CD14-positive monocyte (primary cell): ENCODE results near the gene ACSF3. TPM values are rescaled to one million over a fixed set of nuclear protein-coding genes. Genes with fewer than 3 reads are reported as not detected.

Experiments used
- DNase-seq, 3 donors: peaks; one replicate each; pipeline ENCODE4 v3.0.0-alpha.2; 2011 to 2022
- H2AFZ ChIP-seq: 2 replicates; pipeline ENCODE4 v1.6.0; 2012; ENCODE audit warnings: mild to moderate bottlenecking, low read depth, low read length, inconsistent platforms; ENCODE audit not compliant: insufficient read depth, poor library complexity, severe bottlenecking
- H3K27ac ChIP-seq, 2 donors: 1 replicate in 1 of 2; 2 replicates in 1 of 2; pipeline ENCODE4 v1.5.1; 2012 to 2013; ENCODE audit warnings: low read length in 2 of 2, control low read depth in 1 of 2, inconsistent platforms in 1 of 2, low read depth in 1 of 2, mild to moderate bottlenecking in 1 of 2
- H3K27me3 ChIP-seq, 2 donors: one replicate each; pipeline versions ENCODE4 v1.6.0 to v1.6.1; 2011 to 2013; ENCODE audit warnings: low read length in 2 of 2; ENCODE audit not compliant: control insufficient read depth in 2 of 2, insufficient read depth in 2 of 2
- H3K36me3 ChIP-seq, 2 donors: replicated peaks in 1 of 2; 1 replicate in 1 of 2; 2 replicates in 1 of 2; pipeline versions ENCODE4 v1.5.1 to v1.6.1; 2012 to 2013; ENCODE audit warnings: low read length in 2 of 2, control low read depth in 1 of 2, inconsistent platforms in 1 of 2, mild to moderate bottlenecking in 1 of 2; ENCODE audit not compliant: insufficient read depth in 2 of 2, control insufficient read depth in 1 of 2
- H3K4me1 ChIP-seq, 2 donors: 1 replicate in 1 of 2; 2 replicates in 1 of 2; pipeline versions ENCODE4 v1.5.1 to v1.6.1; 2012 to 2013; ENCODE audit warnings: low read length in 2 of 2, control low read depth in 1 of 2, inconsistent platforms in 1 of 2, mild to moderate bottlenecking in 1 of 2, moderate library complexity in 1 of 2; ENCODE audit not compliant: insufficient read depth in 2 of 2, control insufficient read depth in 1 of 2
- H3K4me2 ChIP-seq: replicated peaks from 2 replicates; pipeline ENCODE3; 2012; ENCODE audit warnings: low read length, moderate library complexity, mild to moderate bottlenecking; ENCODE audit not compliant: poor library complexity, severe bottlenecking; ENCODE audit errors: extremely low read depth
- H3K4me3 ChIP-seq, 3 experiments: fragments of 200-600 bp in 1 of 3; sonication (generic) in 1 of 3; replicated peaks in 1 of 3; 1 replicate in 2 of 3; 2 replicates in 1 of 3; pipeline ENCODE4 v1.5.1; 2011 to 2013; ENCODE audit warnings: low read length in 3 of 3, mild to moderate bottlenecking in 3 of 3, control low read depth in 2 of 3, low read depth in 2 of 3, inconsistent platforms in 1 of 3, moderate library complexity in 1 of 3
- H3K79me2 ChIP-seq: 2 replicates; pipeline ENCODE4 v1.6.0; 2012; ENCODE audit warnings: mild to moderate bottlenecking, control low read depth, inconsistent platforms, low read length, moderate library complexity; ENCODE audit not compliant: insufficient read depth
- H3K9ac ChIP-seq: 2 replicates; pipeline ENCODE4 v1.6.0; 2017; ENCODE audit warnings: low read length, mild to moderate bottlenecking; ENCODE audit not compliant: insufficient read depth, poor library complexity, severe bottlenecking
- H3K9me3 ChIP-seq, 2 donors: replicated peaks in 1 of 2; 1 replicate in 1 of 2; 2 replicates in 1 of 2; pipeline versions ENCODE4 v1.5.1 to v1.6.1; 2012 to 2013; ENCODE audit warnings: low read length in 2 of 2, control low read depth in 1 of 2; ENCODE audit not compliant: control insufficient read depth in 1 of 2, insufficient read depth in 1 of 2
- H4K20me1 ChIP-seq: 2 replicates; pipeline ENCODE4 v1.6.0; 2012; ENCODE audit warnings: mild to moderate bottlenecking, low read length, control low read depth, moderate library complexity; ENCODE audit not compliant: insufficient read depth
- H3K27ac Mint-ChIP-seq, 7 donors: one replicate each; pipeline ENCODE4 v1.8.0; 2020; ENCODE audit warnings: mild to moderate bottlenecking in 7 of 7, mixed read lengths in 7 of 7, moderate library complexity in 6 of 7, inconsistent platforms in 2 of 7
- H3K27me3 Mint-ChIP-seq, 3 donors: one replicate each; pipeline ENCODE4 v1.8.0; 2021 to 2022; ENCODE audit warnings: low read depth in 3 of 3, mild to moderate bottlenecking in 3 of 3, mixed read lengths in 3 of 3, moderate library complexity in 3 of 3, inconsistent platforms in 1 of 3
- H3K36me3 Mint-ChIP-seq, 2 donors: one replicate each; pipeline ENCODE4 v1.8.0; 2020; ENCODE audit warnings: mixed read lengths in 2 of 2, inconsistent platforms in 1 of 2, mild to moderate bottlenecking in 1 of 2
- H3K4me1 Mint-ChIP-seq: one replicate; pipeline ENCODE4 v1.8.0; 2020; ENCODE audit warnings: mild to moderate bottlenecking, mixed read lengths
- H3K4me3 Mint-ChIP-seq, 2 donors: one replicate each; pipeline ENCODE4 v1.8.0; 2020; ENCODE audit warnings: mild to moderate bottlenecking in 2 of 2, mixed read lengths in 2 of 2, moderate library complexity in 1 of 2
- H3K9me3 Mint-ChIP-seq, 7 donors: one replicate each; pipeline ENCODE4 v1.8.0; 2020 to 2022; ENCODE audit warnings: mixed read lengths in 7 of 7, mild to moderate bottlenecking in 6 of 7, moderate library complexity in 6 of 7, inconsistent platforms in 2 of 7
- WGBS: methylation state at CpG from one replicate; pipeline ENCODE4 v1.1.5; 2013; ENCODE audit warnings: missing lambda C conversion rate; ENCODE audit not compliant: insufficient coverage; 5-methylcytosine and 5-hydroxymethylcytosine counted together
- intact Hi-C, 2 donors: fragments of 100-400 bp; cut with micrococcal nuclease; formaldehyde crosslinking; loops; one replicate each; pipeline versions ENCODE4 v1.15.0 to v1.15.1; 2023
- polyA plus RNA-seq, 3 donors: library from polyadenylated mRNA; depleted of rRNA in 1 of 3; unstranded in 2 of 3; stranded (reverse) in 1 of 3; fragments of 300-500 nt in 2 of 3; fragments of >200 nt in 1 of 3; fragmentation: Illumina TruSeq in 2 of 3; gene quantifications; 1 replicate in 2 of 3; 2 replicates in 1 of 3; pipeline ENCODE4 v1.2.3, GENCODE V29; 2012 to 2021
- TF ChIP-seq, protein P1 (sequence below): fragments of 200-600 bp; IDR thresholded peaks from one replicate; pipeline ENCODE4 v1.8.0; 2022; ENCODE audit warnings: antibody characterized with exemption, mild to moderate bottlenecking

ACSF3 gene
- polyA plus RNA-seq, 3 donors: 23.5 to 26.7 (median 26.4) TPM

- no peak for DNase-seq
- intact Hi-C loops: loop anchor here (10.0 kb wide), 2 partner anchors 145 to 155 kb away; no protein-coding TSS in a partner anchor
- no peak overlapping the region for H3K27ac Mint-ChIP-seq
- no peaks in the 10 kb centered on the region for H3K9me3 Mint-ChIP-seq
- H3K4me2 ChIP-seq: no peak overlapping the region
- TF ChIP-seq, protein P1, sequence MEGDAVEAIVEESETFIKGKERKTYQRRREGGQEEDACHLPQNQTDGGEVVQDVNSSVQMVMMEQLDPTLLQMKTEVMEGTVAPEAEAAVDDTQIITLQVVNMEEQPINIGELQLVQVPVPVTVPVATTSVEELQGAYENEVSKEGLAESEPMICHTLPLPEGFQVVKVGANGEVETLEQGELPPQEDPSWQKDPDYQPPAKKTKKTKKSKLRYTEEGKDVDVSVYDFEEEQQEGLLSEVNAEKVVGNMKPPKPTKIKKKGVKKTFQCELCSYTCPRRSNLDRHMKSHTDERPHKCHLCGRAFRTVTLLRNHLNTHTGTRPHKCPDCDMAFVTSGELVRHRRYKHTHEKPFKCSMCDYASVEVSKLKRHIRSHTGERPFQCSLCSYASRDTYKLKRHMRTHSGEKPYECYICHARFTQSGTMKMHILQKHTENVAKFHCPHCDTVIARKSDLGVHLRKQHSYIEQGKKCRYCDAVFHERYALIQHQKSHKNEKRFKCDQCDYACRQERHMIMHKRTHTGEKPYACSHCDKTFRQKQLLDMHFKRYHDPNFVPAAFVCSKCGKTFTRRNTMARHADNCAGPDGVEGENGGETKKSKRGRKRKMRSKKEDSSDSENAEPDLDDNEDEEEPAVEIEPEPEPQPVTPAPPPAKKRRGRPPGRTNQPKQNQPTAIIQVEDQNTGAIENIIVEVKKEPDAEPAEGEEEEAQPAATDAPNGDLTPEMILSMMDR: no peak
- H3K4me3 ChIP-seq: no peak overlapping the region
- H3K27ac ChIP-seq: no peak overlapping the region
- H3K36me3 ChIP-seq: no peaks in the 10 kb centered on the region
- H3K4me3 Mint-ChIP-seq: no peak overlapping the region
- WGBS: 83% methylated on average over 8 of the region's 16 CpGs
- H3K36me3 Mint-ChIP-seq: no peaks in the 10 kb centered on the region
- H3K27me3 ChIP-seq: peaks cover 0 to 22% of the 10 kb centered on the region in 2 donors
- H3K9ac ChIP-seq: no peak overlapping the region
- H2AFZ ChIP-seq: no peak overlapping the region
- H3K79me2 ChIP-seq: peaks cover 13% of the 10 kb centered on the region
- H3K4me1 Mint-ChIP-seq: peaks cover 13% of the 10 kb centered on the region
- peaks cover 12 to 16% of the 10 kb centered on the region in 2 donors for H3K4me1 ChIP-seq
- H4K20me1 ChIP-seq: peaks cover 8% of the 10 kb centered on the region
- H3K27me3 Mint-ChIP-seq: peaks cover 9 to 40% (median 35%) of the 10 kb centered on the region in 3 donors
- no peaks in the 10 kb centered on the region for H3K9me3 ChIP-seq
These were observed 3.4 kb upstream of the ACSF3 start for GRCh38 chr16:89090182-89090630.

DNA sequence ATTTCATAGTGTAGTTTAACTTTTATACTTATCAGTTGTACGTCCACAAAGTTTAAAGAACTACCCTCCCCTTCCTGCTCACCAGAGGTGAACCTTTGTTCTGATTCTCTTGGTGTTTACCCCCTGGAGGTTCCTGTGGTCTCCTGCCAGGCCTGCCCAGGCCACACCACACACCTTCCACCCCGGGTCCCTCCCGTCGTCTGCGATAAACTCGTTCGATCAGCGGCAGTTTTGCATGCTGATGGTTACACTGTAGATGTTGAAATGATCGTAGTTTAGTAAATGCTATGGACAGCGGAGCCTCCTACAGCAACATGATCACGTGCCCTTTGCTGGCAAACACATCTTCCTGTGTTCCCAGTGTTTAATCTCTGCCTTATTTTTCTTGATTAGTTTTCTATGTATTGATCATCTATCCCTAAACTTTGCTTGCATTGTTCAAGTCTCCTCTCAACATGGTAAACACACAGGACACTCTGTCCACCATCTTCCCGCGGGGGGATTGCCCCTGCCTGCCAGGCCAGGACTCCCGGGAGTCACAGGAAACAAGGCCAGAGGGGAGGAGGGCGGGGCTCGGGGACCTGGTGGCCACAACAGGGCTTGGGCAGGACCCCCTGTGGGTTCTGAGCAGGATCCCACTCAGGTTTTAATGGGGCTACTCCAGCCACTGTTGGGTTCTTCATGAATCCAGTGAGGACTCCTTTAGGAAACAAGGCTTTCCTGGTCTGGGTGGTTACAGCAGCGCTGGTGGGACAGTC is 2.8 kb upstream of the ACSF3 start:
- H3K27me3 ChIP-seq: peaks cover 0 to 22% of the 10 kb centered on the region in 2 donors
- TF ChIP-seq, protein P1: no peak
- H4K20me1 ChIP-seq: peaks cover 11% of the 10 kb centered on the region
- H3K4me1 ChIP-seq: peaks cover 16 to 17% of the 10 kb centered on the region in 2 donors
- Mint-ChIP-seq H3K27ac (no peak overlapping the region), H3K9me3 (no peaks in the 10 kb centered on the region), H3K4me3 (no peak overlapping the region), H3K36me3 (peaks cover 0 to under 1% of the 10 kb centered on the region in 2 donors), H3K27me3 (peaks cover 9 to 40% (median 35%) of the 10 kb centered on the region in 3 donors), H3K4me1 (peaks cover 19% of the 10 kb centered on the region)
- H3K79me2 ChIP-seq: peaks cover 17% of the 10 kb centered on the region
- no peak overlapping the region for H3K27ac ChIP-seq
- DNase-seq: no peak
- H3K9ac ChIP-seq: no peak overlapping the region
- H3K4me2 ChIP-seq: no peak overlapping the region
- H2AFZ ChIP-seq: no peak overlapping the region
- WGBS: 78% methylated on average over 9 of the region's 17 CpGs
- peaks cover 0 to under 1% of the 10 kb centered on the region in 2 donors for H3K36me3 ChIP-seq
- H3K9me3 ChIP-seq: no peaks in the 10 kb centered on the region
- intact Hi-C loops: loop anchor here (10.0 kb wide), 2 partner anchors 146 to 156 kb away; no protein-coding TSS in a partner anchor
- no peak overlapping the region for H3K4me3 ChIP-seq
